H9 (cell line): ENCODE measurements around the gene OR5D18. TPM values are rescaled to one million over a fixed set of nuclear protein-coding genes. Genes with fewer than 3 reads are reported as not detected.

ENCODE experiments used
- DNase-seq: peaks from one replicate; pipeline ENCODE4 v3.0.0-alpha.2; 2017
- H2AFZ ChIP-seq: one replicate; pipeline ENCODE4 v1.6.1; 2013; ENCODE audit warnings: mild to moderate bottlenecking, low read length, control low read depth, moderate library complexity
- H2AK5ac ChIP-seq: 2 replicates; pipeline ENCODE4 v1.6.1; 2013; ENCODE audit warnings: low read length, control low read depth, mixed read lengths; ENCODE audit not compliant: insufficient read length
- H2BK120ac ChIP-seq: one replicate; pipeline ENCODE4 v1.6.1; 2013; ENCODE audit warnings: low read depth, mild to moderate bottlenecking, low read length, control low read depth, inconsistent platforms; ENCODE audit not compliant: poor library complexity, severe bottlenecking
- H2BK12ac ChIP-seq: 2 replicates; pipeline ENCODE4 v1.6.1; 2013; ENCODE audit warnings: low read length, control low read depth, mixed read lengths, low read depth; ENCODE audit not compliant: insufficient read length
- H2BK15ac ChIP-seq: 2 replicates; pipeline ENCODE4 v1.6.1; 2013; ENCODE audit warnings: low read depth, low read length, control low read depth
- H2BK20ac ChIP-seq: one replicate; pipeline ENCODE4 v1.6.1; 2013; ENCODE audit warnings: low read depth, mild to moderate bottlenecking, low read length, control low read depth, inconsistent platforms; ENCODE audit not compliant: poor library complexity, severe bottlenecking
- H2BK5ac ChIP-seq: 2 replicates; pipeline ENCODE4 v1.6.1; 2013; ENCODE audit warnings: low read length, control low read depth, mixed read lengths; ENCODE audit not compliant: insufficient read length
- H3K14ac ChIP-seq: 2 replicates; pipeline ENCODE4 v1.6.1; 2013; ENCODE audit warnings: low read length, control low read depth; ENCODE audit not compliant: insufficient read depth
- H3K18ac ChIP-seq: 2 replicates; pipeline ENCODE4 v1.6.1; 2013; ENCODE audit warnings: low read depth, mild to moderate bottlenecking, mixed read lengths, low read length, control low read depth; ENCODE audit not compliant: insufficient read length
- H3K23ac ChIP-seq: 2 replicates; pipeline ENCODE4 v1.6.1; 2013; ENCODE audit warnings: low read length, control low read depth, mixed read lengths, low read depth; ENCODE audit not compliant: insufficient read length
- H3K23me2 ChIP-seq: 2 replicates; pipeline ENCODE4 v1.6.1; 2013; ENCODE audit warnings: low read depth, mild to moderate bottlenecking, mixed read lengths, low read length, control low read depth; ENCODE audit not compliant: insufficient read length, poor library complexity, severe bottlenecking
- H3K27ac ChIP-seq: 2 replicates; pipeline ENCODE4 v1.5.1; 2013; ENCODE audit warnings: low read length, control low read depth, mixed read lengths, low read depth; ENCODE audit not compliant: insufficient read length
- H3K27me3 ChIP-seq: 2 replicates; pipeline ENCODE4 v1.6.1; 2013; ENCODE audit warnings: low read length, control low read depth, inconsistent platforms; ENCODE audit not compliant: insufficient read depth
- H3K4ac ChIP-seq: 2 replicates; pipeline ENCODE4 v1.6.1; 2013; ENCODE audit warnings: low read depth, mild to moderate bottlenecking, control low read depth, inconsistent platforms, low read length, moderate library complexity
- H3K4me1 ChIP-seq: 2 replicates; pipeline ENCODE4 v1.6.1; 2013; ENCODE audit warnings: low read length, control low read depth, inconsistent platforms; ENCODE audit not compliant: insufficient read depth
- H3K4me2 ChIP-seq: 2 replicates; pipeline ENCODE4 v1.6.1; 2013; ENCODE audit warnings: low read length, control low read depth, mixed read lengths; ENCODE audit not compliant: insufficient read length, insufficient read depth
- H3K56ac ChIP-seq: 2 replicates; pipeline ENCODE4 v1.6.1; 2013; ENCODE audit warnings: low read depth, mild to moderate bottlenecking, mixed read lengths, low read length, control low read depth; ENCODE audit not compliant: insufficient read length
- H3K79me1 ChIP-seq: 2 replicates; pipeline ENCODE4 v1.6.1; 2013; ENCODE audit warnings: low read depth, mild to moderate bottlenecking, moderate library complexity, low read length, control low read depth, inconsistent platforms; ENCODE audit not compliant: insufficient read depth, poor library complexity, severe bottlenecking
- H3K79me2 ChIP-seq: 2 replicates; pipeline ENCODE4 v1.6.1; 2013; ENCODE audit warnings: low read length, control low read depth, inconsistent platforms; ENCODE audit not compliant: insufficient read depth
- H3K9ac ChIP-seq: 2 replicates; pipeline ENCODE4 v1.6.1; 2013; ENCODE audit warnings: low read length, control low read depth, mixed read lengths; ENCODE audit not compliant: insufficient read length; ENCODE audit errors: extremely low read depth
- H3K9me3 ChIP-seq: one replicate; pipeline ENCODE4 v1.6.1; 2013; ENCODE audit warnings: low read depth, low read length, inconsistent platforms; ENCODE audit not compliant: control insufficient read depth
- H3T11ph ChIP-seq: one replicate; pipeline ENCODE4 v1.6.1; 2013; ENCODE audit warnings: mild to moderate bottlenecking, low read length, control low read depth, inconsistent platforms
- H4K20me1 ChIP-seq: one replicate; pipeline ENCODE4 v1.6.1; 2013; ENCODE audit not compliant: control insufficient read depth, insufficient read length, insufficient read depth
- H4K5ac ChIP-seq: 2 replicates; pipeline ENCODE4 v1.6.1; 2013; ENCODE audit warnings: low read depth, mild to moderate bottlenecking, mixed read lengths, low read length, control low read depth; ENCODE audit not compliant: insufficient read length
- H4K8ac ChIP-seq: replicated peaks from 2 replicates; pipeline ENCODE4 v1.6.1; 2013; ENCODE audit warnings: low read length, control low read depth, mixed read lengths, low read depth; ENCODE audit not compliant: insufficient read length
- H4K91ac ChIP-seq: 2 replicates; pipeline ENCODE4 v1.6.1; 2013; ENCODE audit warnings: low read depth, mild to moderate bottlenecking, moderate library complexity, mixed read lengths, low read length, control low read depth; ENCODE audit not compliant: insufficient read length
- H3K27ac Mint-ChIP-seq, 3 experiments: 2 replicates in 2 of 3; 3 replicates in 1 of 3; pipeline ENCODE4 v1.8.0; 2020 to 2021; ENCODE audit warnings: mixed read lengths in 3 of 3, mild to moderate bottlenecking in 1 of 3, moderate library complexity in 1 of 3
- H3K27me3 Mint-ChIP-seq: 2 replicates; pipeline ENCODE4 v1.8.0; 2021; ENCODE audit warnings: low read depth, mild to moderate bottlenecking, moderate library complexity, mixed read lengths
- H3K36me3 Mint-ChIP-seq, 3 experiments: 2 replicates in 2 of 3; 3 replicates in 1 of 3; pipeline ENCODE4 v1.8.0; 2020 to 2021; ENCODE audit warnings: low read depth in 3 of 3, mixed read lengths in 3 of 3; ENCODE audit not compliant: insufficient read depth in 1 of 3
- H3K4me1 Mint-ChIP-seq, 2 experiments: 2 replicates each; pipeline ENCODE4 v1.8.0; 2020; ENCODE audit warnings: mixed read lengths in 2 of 2
- H3K4me3 Mint-ChIP-seq, 2 experiments: 2 replicates in 1 of 2; 3 replicates in 1 of 2; pipeline ENCODE4 v1.8.0; 2020 to 2021; ENCODE audit warnings: mild to moderate bottlenecking in 2 of 2, mixed read lengths in 2 of 2, moderate library complexity in 1 of 2
- H3K9me3 Mint-ChIP-seq, 2 experiments: 2 replicates in 1 of 2; 3 replicates in 1 of 2; pipeline ENCODE4 v1.8.0; 2020; ENCODE audit warnings: mild to moderate bottlenecking in 2 of 2, mixed read lengths in 2 of 2, moderate library complexity in 1 of 2
- total RNA-seq: library from RNA; stranded (reverse); gene quantifications from 2 replicates; pipeline ENCODE4 v1.2.1, GENCODE V29; 2021
- TF ChIP-seq, protein P1 (sequence below): fragments of 200-600 bp; sonication (generic); conservative IDR thresholded peaks from 3 replicates; pipeline ENCODE4 v1.8.0; 2021; ENCODE audit warnings: antibody characterized with exemption, mild to moderate bottlenecking

OR5D18 gene
- total RNA-seq, 1 experiment from 2014 or later, result not detected

DNA sequence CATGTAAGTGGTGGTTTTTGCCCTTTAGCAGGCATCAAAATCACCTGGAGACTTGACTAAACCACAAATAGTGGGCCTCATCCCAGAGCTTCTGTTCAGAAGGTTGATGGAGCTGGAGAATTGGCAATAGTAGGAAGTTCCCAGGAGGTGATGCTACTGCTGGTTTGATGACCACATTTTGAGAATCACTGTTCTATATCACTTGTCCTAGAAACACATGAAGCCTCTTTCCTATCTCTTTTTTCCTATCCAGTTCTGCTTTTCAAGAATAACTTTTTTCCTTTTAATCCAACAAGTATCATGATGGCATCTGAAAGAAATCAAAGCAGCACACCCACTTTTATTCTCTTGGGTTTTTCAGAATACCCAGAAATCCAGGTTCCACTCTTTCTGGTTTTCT, 46.3 kb upstream of the OR5D18 start, which contains the start of gene OR5D13:
Gene OR5D13, plus strand, starts transcription at position 301 of the 400 bp plus-strand sequence. Its CDS starts 0 bp downstream, at position 301.
- H3K27me3 ChIP-seq, result no peaks in the 10 kb centered on the region
- no peak within 1 kb of the TSS for H3K4me3 Mint-ChIP-seq
- H3K4me2 ChIP-seq, result no peak within 1 kb of the TSS
- H3K4me1 ChIP-seq, result no peaks in the 10 kb centered on the region
- no peaks in the 10 kb centered on the region for H3K79me1 ChIP-seq
- no peak within 1 kb of the TSS for H2BK120ac ChIP-seq
- H3K56ac ChIP-seq, result no peak within 1 kb of the TSS
- no peaks in the 10 kb centered on the region for H3K4me1 Mint-ChIP-seq
- no peak within 1 kb of the TSS for H3T11ph ChIP-seq
- no peak within 1 kb of the TSS for H2AK5ac ChIP-seq
- no peak within 1 kb of the TSS for H2BK5ac ChIP-seq
- TF ChIP-seq, protein P1, sequence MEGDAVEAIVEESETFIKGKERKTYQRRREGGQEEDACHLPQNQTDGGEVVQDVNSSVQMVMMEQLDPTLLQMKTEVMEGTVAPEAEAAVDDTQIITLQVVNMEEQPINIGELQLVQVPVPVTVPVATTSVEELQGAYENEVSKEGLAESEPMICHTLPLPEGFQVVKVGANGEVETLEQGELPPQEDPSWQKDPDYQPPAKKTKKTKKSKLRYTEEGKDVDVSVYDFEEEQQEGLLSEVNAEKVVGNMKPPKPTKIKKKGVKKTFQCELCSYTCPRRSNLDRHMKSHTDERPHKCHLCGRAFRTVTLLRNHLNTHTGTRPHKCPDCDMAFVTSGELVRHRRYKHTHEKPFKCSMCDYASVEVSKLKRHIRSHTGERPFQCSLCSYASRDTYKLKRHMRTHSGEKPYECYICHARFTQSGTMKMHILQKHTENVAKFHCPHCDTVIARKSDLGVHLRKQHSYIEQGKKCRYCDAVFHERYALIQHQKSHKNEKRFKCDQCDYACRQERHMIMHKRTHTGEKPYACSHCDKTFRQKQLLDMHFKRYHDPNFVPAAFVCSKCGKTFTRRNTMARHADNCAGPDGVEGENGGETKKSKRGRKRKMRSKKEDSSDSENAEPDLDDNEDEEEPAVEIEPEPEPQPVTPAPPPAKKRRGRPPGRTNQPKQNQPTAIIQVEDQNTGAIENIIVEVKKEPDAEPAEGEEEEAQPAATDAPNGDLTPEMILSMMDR, result no peak
- no peak within 1 kb of the TSS for H3K23ac ChIP-seq
- no peak within 1 kb of the TSS for H2BK12ac ChIP-seq
- H3K9ac ChIP-seq, result no peak within 1 kb of the TSS
- peaks cover 0 to 22% (median 6%) of the 10 kb centered on the region in 3 experiments; a peak in 4 of 7 replicates for H3K36me3 Mint-ChIP-seq
- H3K14ac ChIP-seq, result no peak within 1 kb of the TSS
- H3K27ac Mint-ChIP-seq, result no peak within 1 kb of the TSS
- no peaks in the 10 kb centered on the region for H3K27me3 Mint-ChIP-seq
- H4K91ac ChIP-seq, result no peak within 1 kb of the TSS
- no peak within 1 kb of the TSS for H3K27ac ChIP-seq
- H3K18ac ChIP-seq, result no peak within 1 kb of the TSS
- H4K8ac ChIP-seq, result no peak within 1 kb of the TSS
- no peaks in the 10 kb centered on the region for H3K79me2 ChIP-seq
- peaks cover 67% of the 10 kb centered on the region for H3K9me3 ChIP-seq
- H3K23me2 ChIP-seq, result no peaks in the 10 kb centered on the region
- H2AFZ ChIP-seq, result no peak within 1 kb of the TSS
- DNase-seq, result no peak
- H3K9me3 Mint-ChIP-seq, result peaks cover 80 to 83% of the 10 kb centered on the region in 2 experiments
- no peak within 1 kb of the TSS for H3K4ac ChIP-seq
- no peak within 1 kb of the TSS for H4K5ac ChIP-seq
- no peak within 1 kb of the TSS for H2BK20ac ChIP-seq
- no peaks in the 10 kb centered on the region for H4K20me1 ChIP-seq
- no peak within 1 kb of the TSS for H2BK15ac ChIP-seq
